ENCODE measurements around the gene CPNE2. TPM values are rescaled to one million over a fixed set of nuclear protein-coding genes. Genes with fewer than 3 reads are reported as not detected.
A peak's percentile ranks its signal among the peaks of the same experiment; 100 is the strongest.
"Not testable (repeated sequence)": the region's sequence is repeated elsewhere in the genome, so short reads cannot be mapped to it uniquely, and the experiment has no call there.

CPNE2 gene
- total RNA-seq, 1 donor from 2014 or later, result 24.7 TPM

- DNase-seq (ENCODE audit: low read depth), result no peak
Measured at GRCh38 chr16:57167538-57167937, 75.2 kb downstream of the CPNE2 start.

- peak; percentile 56 for DNase-seq (ENCODE audit: low read depth)
Measured at GRCh38 chr16:57167953-57168352, 75.6 kb downstream of the CPNE2 start.

- no peak for DNase-seq (ENCODE audit: low read depth)
Measured at GRCh38 chr16:57169327-57169726, 76.9 kb downstream of the CPNE2 start.

- DNase-seq (ENCODE audit: low read depth), result no peak
Measured at GRCh38 chr16:57172721-57173290, 80.4 kb downstream of the CPNE2 start.

GRCh38 chr16:57175896-57176295, 83.5 kb downstream of the CPNE2 start:
- no peak for DNase-seq (ENCODE audit: low read depth)

- no peak for DNase-seq (ENCODE audit: low read depth)
Measured at GRCh38 chr16:57178196-57178595, 85.8 kb downstream of the CPNE2 start.

GRCh38 chr16:57178793-57179212, 86.4 kb downstream of the CPNE2 start:
- no peak for DNase-seq (ENCODE audit: low read depth)

GRCh38 chr16:57179215-57179828, 86.9 kb downstream of the CPNE2 start:
- DNase-seq (ENCODE audit: low read depth), result no peak

- DNase-seq (ENCODE audit: low read depth), result no peak
Measured at GRCh38 chr16:57184113-57184512, 91.7 kb downstream of the CPNE2 start.

- no peak for DNase-seq (ENCODE audit: low read depth)
Measured at GRCh38 chr16:57184887-57185445, 92.6 kb downstream of the CPNE2 start.

GRCh38 chr16:57185446-57185944, 93.1 kb downstream of the CPNE2 start:
- DNase-seq (ENCODE audit: low read depth), result peak; percentile 59

GRCh38 chr16:57185945-57186871, 93.8 kb downstream of the CPNE2 start, which contains the start of the genes PSME3IP1 and RSPRY1:
Gene PSME3IP1 (minus strand): TSS chr16:57186039. CDS start chr16:57173854, 12,185 bp downstream.
Gene RSPRY1 (plus strand): TSS chr16:57186329. CDS start chr16:57204659, 18,330 bp downstream.
- DNase-seq (ENCODE audit: low read depth), result peak; percentile 100

GRCh38 chr16:57186872-57187854, 94.8 kb downstream of the CPNE2 start:
- DNase-seq (ENCODE audit: low read depth), result peak; percentile 27

GRCh38 chr16:57187902-57188710, 95.7 kb downstream of the CPNE2 start:
- DNase-seq (ENCODE audit: low read depth), result not testable (repeated sequence)

GRCh38 chr16:57188711-57189002, 96.3 kb downstream of the CPNE2 start:
- no peak for DNase-seq (ENCODE audit: low read depth)

- DNase-seq (ENCODE audit: low read depth), result not testable (repeated sequence)
Measured at GRCh38 chr16:57189527-57189926, 97.1 kb downstream of the CPNE2 start.

GRCh38 chr16:57190136-57190535, 97.8 kb downstream of the CPNE2 start:
- no peak for DNase-seq (ENCODE audit: low read depth)

GRCh38 chr16:57191056-57191571, 98.7 kb downstream of the CPNE2 start:
- DNase-seq (ENCODE audit: low read depth), result peak; percentile 31

- no peak for DNase-seq (ENCODE audit: low read depth)
Measured at GRCh38 chr16:57192146-57192545, 99.8 kb downstream of the CPNE2 start.
